IPS-NIHi7 (cell line): ENCODE results near the gene TRMU.
"Not testable (repeated sequence)": the region's sequence is repeated elsewhere in the genome, so short reads cannot be mapped to it uniquely, and the experiment has no call there.

Experiments used
- DNase-seq: peaks from one replicate; pipeline ENCODE4 v3.0.0; 2012; ENCODE audit warnings: mixed read lengths; ENCODE audit errors: extremely low spot score

The TRMU gene

DNA sequence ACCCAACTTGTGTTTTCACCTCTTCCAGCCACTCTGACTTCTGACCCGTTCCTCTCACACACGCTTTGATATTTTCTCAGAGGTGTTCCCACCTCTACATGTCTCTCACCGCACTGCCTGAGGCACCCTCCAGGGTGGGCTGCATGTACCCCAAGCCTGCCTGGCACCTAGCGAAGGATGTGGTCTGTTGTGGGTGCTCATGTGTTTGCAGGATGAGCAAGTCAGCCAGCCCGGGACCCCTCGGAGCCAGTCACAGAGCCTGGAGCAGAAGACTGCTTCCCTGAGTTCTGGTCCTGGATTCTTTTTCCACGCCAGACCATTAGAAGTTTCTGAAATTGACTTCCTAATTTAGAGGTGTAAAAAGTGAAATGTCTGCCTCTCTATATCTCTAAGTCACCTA is 35.0 kb upstream of the TRMU start:
- DNase-seq = no peak

DNA sequence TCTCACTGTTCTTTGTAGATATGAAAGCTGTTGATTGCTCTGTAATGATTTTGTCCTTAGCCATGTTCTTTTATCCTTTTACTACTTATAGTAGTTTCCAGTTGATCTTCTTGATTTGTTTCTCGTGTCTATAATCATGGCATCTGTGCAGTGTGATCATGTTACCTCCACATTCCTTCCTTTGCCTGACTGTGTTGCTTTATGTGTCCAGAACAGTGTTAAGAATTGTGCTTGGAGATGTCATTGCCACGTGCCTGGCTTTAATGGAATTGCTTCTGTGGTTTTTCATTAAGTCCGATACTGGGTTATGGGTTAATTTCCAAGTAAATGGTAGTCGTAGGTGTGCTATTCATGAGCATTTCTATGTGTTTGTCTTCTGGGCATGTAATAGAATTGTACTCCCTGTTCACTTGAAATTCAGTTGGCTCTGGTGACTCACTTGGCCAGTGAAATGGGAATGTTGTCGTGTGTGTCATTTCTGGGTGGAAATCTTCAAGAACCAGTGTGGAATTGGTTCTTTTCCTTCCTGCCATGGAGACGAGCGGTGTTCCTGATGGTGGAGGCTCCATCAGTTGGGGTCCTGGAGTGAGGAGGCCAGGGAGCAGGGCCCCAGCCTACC is 32.1 kb upstream of the TRMU start:
- DNase-seq = no peak

DNA sequence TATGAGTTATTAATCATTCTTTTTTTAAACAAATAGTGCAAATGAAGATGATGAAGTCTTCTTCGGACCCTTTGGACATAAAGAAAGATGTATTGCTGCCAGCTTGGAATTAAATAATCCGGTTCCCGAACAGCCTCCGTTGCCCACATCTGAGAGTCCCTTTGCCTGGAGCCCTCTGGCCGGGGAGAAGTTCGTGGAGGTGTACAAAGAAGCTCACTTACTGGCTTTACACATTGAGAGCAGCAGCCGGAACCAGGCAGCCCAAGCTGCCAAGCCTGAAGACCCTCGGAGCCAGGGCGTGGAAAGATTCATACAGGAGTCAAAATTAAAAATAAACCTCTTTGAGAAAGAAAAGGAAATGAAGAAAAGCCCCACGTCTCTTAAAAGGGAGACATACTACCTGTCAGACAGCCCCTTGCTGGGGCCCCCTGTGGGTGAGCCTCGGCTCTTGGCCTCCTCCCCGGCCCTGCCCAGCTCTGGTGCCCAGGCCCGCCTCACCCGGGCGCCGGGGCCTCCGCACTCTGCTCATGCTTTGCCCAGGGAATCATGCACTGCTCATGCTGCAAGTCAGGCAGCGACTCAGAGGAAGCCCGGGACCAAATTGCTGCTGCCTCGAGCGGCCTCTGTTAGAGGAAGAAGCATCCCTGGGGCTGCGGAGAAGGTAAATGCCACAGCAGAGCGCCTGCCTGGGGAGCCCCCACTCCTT is 27.1 kb upstream of the TRMU start:
- no peak for DNase-seq

DNA sequence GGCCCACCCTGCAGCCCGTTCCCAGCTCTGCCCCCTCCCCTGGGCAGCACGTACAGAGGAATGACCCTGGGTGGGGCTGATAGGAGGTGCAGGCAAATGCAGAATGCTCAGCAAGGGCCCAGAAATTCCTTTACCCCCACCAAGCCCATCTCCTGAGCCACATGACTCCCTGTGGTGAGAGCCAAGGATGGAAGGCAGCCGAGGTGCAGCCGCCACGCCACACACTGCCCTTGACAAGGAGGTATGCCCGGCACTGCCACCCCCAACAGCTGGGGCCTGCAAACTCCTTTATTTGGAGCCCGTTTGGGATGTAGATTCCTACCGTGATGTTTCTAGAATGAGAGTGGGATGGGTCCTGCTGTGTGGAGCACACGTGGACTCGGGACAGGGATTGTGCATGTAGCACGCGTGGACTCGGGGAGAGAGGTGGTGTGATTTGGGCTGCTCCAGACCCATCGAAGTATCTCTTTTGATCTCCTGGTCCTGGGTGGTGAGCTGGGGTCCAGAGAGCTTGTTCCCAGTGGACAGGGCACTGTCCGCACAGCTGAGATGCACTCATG is 25.9 kb upstream of the TRMU start:
- no peak for DNase-seq

DNA sequence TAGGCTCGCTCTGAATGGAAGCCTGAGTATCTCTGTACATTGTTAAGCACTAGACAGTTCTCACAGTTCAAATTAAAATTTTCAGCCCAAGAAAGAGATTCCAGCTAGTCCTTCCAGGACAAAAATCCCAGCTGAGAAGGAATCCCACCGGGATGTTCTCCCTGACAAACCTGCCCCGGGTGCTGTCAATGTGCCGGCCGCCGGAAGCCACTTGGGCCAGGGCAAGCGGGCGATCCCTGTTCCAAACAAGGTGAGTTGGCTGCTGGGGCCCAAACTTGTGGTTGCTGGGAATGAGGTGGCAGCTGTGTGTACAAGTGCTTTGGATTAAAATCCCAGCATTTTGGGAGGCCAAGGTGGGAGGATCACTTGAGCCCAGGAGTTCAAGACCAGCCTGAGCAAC is 23.5 kb upstream of the TRMU start:
- DNase-seq = no peak

DNA sequence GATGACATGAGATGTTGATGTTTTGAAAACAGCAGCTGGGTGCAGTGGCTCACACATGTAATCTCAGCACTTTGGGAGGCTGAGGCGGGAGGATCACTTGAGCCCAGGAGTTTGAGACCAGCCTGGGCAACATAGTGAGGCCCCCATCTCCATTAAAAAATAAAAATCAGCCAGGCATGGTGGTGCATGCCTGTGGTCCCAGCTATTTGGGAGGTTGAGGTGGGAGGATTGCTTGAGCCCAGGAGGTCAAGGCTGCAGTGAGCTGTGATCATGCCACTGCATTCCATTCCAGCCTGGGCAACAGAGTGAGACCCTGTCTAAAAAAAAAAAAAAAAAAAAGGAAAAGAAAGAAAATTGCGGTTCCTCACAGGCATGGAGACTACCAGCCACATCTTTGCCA is 22.7 kb upstream of the TRMU start:
- DNase-seq = not testable (repeated sequence)

DNA sequence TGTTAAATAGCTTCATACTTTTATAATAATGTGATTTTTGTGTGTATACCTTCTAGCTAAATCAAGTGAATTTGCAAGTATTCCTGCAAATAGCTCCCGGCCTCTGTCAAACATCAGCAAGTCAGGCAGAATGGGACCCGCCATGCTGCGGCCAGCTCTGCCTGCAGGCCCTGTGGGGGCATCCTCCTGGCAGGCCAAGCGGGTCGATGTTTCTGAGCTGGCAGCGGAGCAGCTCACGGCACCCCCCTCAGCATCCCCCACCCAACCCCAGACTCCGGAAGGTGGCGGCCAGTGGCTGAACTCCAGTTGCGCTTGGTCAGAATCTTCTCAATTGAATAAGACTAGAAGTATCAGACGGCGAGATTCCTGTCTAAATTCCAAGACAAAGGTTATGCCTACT is 19.5 kb upstream of the TRMU start:
- DNase-seq = no peak

DNA sequence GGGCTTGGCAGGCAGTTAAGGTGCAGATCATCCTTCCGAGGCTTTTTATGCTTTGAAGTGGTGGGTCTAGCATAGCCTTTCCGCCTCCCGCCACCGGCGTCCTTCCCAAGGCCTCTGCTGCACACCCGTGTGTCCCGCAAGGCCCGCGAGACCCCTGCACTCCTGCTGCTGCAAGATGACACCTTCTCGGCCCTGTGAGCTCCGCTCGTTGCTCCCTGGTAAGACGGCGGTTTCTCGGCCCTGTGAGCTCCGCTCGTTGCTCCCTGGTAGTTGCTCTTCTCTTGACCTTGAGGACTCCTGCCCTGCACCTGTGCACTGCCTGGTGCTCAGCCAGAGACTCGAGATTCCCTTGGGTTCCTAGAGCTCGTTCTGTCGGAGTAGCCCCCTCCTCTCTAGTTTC is 17.9 kb upstream of the TRMU start:
- DNase-seq = no peak

DNA sequence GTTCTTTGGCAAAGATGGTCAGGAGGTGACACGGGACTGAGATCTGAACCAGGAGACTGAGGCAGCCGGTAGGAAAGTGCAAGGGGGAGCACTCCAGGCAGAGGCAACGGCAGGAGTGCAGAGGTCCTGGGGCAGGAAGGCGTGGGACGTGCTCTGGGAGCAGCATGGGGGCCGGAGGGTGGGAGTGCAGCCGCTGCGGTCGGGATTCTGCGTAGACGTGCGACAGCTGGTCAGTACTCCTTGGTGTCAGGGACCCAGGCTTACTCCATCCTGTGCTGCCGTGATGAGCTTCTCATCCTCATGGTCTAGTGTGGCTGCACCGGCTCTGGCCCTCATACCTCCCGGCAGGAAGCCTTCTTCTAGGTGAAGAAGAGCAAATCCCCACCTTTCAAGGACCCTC is 16.9 kb upstream of the TRMU start:
- DNase-seq = no peak

DNA sequence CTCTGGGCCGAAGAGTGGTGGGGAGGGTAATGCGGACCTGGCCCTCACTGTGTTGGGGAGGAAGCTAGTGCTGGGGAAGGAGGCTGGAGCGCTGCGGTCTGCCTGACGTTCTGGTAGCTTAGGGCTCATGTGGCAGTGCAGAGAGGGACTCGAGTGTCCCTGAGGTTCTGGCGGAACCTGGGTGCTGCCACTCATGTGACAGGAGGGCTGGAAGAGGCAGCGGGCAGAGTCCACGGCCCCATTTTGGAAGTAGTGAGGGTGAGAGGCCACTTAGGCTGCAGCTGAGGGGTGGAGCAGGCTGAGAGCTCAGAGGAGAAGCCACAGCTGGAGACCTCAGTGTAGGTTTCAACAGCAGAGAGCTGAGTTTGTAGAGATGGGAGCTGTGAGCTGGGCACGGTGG is 16.2 kb upstream of the TRMU start:
- DNase-seq = no peak

DNA sequence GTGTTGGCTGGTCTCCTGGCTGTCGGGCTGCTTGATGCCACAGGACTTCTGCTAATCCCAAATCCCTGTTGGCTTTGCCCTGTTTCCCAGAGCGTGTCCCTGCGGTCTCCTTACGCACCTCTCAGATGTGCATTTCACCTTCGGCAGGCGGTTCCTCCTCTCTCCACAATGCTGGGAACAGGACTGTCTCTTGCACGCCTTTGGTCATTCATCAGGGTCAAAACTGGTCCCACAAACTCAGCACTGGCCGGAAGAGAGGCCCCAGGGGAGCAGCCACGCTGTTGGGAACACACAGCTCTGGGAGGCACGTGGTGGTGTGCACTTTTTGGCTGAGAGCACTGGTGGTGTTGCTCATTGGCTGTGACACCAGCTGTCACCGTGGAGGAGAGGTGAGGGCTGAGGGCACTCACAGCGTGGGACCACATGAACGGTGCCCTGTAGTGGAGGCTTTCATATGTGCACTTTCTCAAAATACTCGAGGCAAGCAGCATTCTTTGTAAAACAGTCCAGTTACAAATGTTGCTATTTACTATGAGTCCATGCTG is 15.3 kb upstream of the TRMU start:
- no peak for DNase-seq

DNA sequence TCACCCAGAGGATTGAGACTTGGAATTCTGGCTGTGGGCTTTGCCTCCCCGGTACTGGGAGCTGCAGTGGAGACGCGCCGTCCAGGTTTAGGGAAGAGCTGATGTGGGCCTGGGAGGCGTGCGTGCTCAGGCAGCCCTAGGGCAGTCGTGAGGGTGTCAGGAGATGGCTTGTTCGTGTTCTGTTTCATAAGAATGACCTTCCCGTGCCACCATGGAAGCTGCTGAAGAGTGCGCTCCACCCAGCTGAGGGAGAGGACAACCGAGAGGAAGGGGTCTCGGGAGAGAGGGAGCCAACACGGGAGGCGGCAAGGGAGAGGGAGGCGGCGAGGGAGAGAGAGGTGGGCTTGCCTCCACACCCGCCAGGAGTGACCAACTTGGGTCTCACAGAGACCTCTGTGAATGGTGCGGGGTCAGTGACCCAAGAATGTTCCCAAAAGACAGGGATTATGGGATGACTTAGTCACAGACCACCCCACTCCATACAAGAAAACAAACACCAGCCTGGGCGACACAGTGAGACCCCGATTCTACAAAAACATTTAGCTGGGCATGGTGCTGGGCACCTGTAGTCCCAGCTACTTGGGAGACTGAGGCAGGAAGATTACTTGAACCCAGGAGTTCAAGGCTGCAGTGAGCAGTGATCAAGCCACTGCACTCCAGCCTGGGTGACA is 14.7 kb upstream of the TRMU start:
- no peak for DNase-seq

DNA sequence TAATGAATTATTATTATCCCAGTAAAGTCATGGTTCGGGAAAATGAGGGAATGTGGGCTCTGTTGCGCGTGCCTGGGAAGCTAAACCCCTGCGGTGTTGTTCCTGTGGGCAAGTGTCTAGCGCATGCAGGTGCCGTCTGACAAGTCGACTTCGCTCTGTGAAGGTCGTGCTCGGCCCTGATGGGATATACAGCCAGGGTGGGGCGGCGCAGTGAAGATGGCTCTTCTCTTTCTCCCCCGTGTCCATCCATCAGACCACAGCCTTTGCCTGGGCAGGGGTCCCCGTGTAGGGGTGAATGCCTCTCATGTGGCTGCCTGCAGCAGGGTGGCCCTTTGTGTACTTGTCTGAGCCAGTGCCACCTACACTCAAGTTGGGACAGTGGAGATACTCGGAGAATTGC is 12.8 kb upstream of the TRMU start:
- DNase-seq = no peak

DNA sequence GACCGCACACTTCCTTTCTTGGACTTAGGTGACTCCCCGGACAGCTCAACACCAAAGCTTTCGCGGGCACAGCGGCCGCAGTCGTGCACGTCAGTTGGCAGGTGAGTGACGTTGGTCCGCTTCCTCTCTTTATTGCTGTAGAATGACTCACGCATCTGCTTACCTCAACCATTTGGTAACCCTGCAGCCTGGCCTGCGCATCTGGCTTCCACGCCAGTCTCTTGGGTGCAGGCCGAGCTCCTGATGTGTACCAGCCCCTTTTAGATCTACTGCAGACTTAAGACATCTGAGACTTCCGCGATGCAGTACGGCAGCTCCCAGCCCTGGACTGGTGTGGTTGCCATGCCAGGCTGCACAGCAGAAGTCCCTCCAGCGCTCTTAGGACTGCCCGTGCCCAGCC is 12.4 kb upstream of the TRMU start:
- no peak for DNase-seq

DNA sequence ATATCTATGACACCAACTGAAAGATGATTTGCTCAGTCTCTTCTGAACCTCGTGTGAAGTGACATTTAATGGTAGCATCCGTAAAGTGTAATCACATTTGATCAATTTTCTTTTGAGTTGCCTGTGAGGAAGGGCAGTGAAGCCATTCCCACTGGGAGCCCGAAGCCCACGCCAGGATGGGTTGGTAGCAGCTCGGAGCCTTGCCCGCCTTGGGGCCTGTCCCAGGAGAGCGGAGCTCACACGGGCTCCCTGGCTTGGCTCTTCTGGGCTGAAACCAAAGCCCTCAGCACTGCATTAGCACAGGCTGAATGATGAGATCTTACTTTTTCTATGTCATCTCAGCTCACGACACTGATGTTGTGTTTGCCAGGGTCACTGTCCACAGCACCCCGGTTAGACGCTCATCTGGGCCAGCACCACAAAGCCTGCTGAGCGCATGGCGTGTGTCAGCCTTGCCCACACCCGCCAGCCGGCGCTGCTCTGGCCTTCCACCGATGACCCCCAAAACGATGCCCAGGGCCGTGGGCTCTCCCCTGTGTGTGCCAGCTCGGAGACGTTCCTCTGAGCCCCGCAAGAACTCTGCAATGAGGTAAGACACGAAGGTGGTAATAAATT is 9.3 kb upstream of the TRMU start:
- DNase-seq = no peak

DNA sequence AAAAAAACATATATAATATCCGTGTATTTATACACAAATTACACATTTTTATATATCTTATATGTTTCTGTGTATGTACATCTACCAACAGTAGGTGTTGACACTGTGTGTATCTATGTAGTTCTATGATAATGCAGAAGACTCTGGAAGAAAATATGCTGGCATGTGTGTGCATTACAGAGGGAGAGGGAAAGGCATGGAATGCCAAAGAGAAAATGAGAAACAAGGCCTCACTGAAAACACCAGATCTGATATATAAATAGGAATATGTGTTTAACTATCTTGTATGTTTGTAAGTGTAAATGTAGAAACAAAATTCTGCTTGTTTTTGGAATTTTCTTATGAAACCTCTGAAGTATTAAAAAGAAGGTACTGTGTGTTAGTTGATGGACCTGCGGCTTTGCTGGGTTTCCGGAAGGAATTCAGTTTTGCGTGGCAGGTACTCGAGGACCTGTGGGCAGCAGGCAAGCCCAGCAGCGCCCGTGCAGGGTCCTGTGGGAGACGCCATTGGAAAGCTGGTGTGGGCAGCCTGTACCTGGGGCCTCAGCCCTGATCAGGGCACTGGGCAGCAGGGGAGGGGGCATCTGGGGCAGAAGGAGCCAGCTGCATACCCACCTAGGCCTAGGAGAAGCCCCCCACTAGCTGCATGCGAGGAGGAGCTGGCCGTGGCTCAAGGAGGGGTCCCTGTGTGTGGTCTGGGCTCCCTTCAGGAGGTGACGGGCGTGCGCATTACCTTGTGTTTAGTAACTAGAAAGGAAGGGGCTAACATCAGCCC is 7.6 kb upstream of the TRMU start:
- no peak for DNase-seq

DNA sequence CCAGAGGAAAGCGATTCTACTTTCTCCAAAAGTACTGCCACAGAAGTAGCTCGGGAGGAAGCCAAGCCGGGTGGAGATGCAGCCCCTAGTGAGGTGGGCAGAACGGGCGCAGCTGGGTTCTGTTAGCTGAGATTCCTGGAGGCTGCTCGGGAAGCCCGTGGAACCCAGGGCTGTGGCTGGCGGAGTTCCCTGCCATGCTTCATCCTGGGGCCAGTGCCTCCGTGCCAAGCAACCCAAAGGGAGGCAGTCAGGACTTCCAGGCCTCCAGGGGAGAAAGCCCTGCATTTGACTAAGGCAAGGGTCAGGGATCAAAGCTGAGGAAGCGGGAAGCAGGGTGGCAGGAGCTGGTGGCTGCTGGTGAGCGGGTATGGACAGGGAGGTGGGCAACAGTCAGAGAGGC is 6.7 kb upstream of the TRMU start:
- no peak for DNase-seq

DNA sequence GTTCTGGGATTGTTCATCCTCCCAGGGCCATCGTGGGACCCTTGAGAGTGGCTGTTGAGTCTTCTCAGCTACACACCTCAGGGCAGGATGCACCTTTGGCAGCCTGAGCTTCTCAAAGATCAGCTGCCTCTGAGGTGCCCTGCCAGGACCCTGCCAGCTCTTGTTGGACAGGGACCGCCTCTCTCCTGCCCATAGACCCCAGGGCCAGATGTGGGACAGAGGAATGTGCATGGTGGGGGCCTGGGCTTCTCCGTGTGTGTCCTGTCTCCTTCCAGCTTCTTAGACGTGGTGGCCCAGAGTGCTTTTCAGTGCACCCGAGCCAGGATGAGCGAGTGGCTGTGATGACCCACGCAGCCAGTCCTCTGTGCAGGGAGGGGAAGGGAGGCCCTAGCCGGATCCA is 5.9 kb upstream of the TRMU start:
- DNase-seq = no peak

DNA sequence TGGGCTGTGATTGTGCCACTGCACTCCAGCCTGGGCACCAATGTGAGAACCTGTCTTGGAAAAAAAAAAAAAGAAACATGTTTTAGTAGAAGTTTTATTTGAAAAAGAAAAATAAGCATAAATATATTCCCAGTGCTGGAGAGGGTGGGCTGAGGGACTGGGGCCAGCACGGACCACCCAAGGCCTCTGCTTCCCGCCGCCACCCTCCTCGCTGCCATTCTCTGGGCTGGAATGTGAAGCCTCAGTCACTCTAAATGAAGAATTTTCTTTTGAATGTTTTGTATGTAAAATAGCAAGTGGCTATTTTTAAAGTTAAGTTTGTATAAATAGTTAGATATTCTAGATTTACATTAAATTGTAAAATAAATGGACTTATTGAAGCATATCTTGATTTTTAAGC is 5.1 kb upstream of the TRMU start:
- no peak for DNase-seq

DNA sequence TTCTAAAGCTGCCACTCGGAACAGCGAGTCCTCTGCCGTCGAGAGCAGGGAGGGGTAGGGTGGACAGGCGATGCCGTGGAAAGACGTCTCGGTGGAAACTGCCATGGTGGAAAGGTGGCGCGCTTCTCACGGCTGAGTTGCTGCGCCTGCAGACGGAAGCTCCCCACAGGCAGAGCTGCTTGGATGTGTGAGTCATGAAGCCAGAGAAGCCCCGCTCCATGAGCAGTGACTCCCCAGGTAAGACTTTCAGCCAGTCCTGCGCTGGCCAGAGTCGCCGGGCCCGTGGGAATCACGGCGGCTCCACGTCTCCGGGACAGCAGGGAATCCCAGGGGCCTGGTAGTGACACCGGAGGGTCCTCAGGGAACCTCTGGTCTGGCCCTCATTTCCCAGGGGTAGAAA is 4.0 kb upstream of the TRMU start:
- DNase-seq = no peak
